A549 (cell line): ENCODE measurements around the gene CELF4. TPM values are rescaled to one million over a fixed set of nuclear protein-coding genes. Genes with fewer than 3 reads are reported as not detected.

Source experiments
- ATAC-seq, 2 experiments: fragments of 200-7000 bp in 1 of 2; fragments of >200 bp in 1 of 2; cut with Nextera tagmentation in 1 of 2; cut with Tn5 transposase in 1 of 2; 3 replicates each; pipeline versions ENCODE4 v1.8.0 to v1.9.1; 2018 to 2020; ENCODE audit warnings: mild to moderate bottlenecking in 1 of 2, moderate library complexity in 1 of 2
- CTCF ChIA-PET: fragments of 300-600 bp; sonication (Branson Sonifier 250); formaldehyde crosslinking; extraction: SDS; loops from one replicate; lab custom pipeline; 2021; ENCODE audit warnings: antibody characterized with exemption, inconsistent platforms; lab: Yijun Ruan, JAX
- POLR2A ChIA-PET: fragments of 350-600 bp; formaldehyde crosslinking; extraction: SDS; loops from one replicate; lab custom pipeline; 2021; ENCODE audit warnings: antibody characterized with exemption, inconsistent platforms; lab: Yijun Ruan, JAX
- DNase-seq, 2 experiments: peaks; one replicate each; pipeline versions ENCODE4 v3.0.0 to v3.0.0-alpha.2; 2011 to 2016; ENCODE audit warnings: low read depth in 1 of 2, low spot score in 1 of 2
- FAIRE-seq: peaks from 2 replicates; lab custom pipeline; 2011; peaks lifted over from hg19 to GRCh38; lab: Jason Lieb, UNC
- H3K27ac ChIP-seq, 2 experiments: fragments of >200 bp; sonication (Bioruptor Twin); formaldehyde crosslinking; 3 replicates each; pipeline ENCODE4 v1.5.1; 2016 to 2017
- H3K4me1 ChIP-seq: fragments of >200 bp; sonication (Bioruptor Twin); formaldehyde crosslinking; 3 replicates; pipeline ENCODE4 v1.6.1; 2016
- H3K4me2 ChIP-seq: fragments of >200 bp; sonication (Bioruptor Twin); formaldehyde crosslinking; 3 replicates; pipeline ENCODE4 v1.6.1; 2016
- H3K4me3 ChIP-seq: fragments of >200 bp; sonication (Bioruptor Twin); formaldehyde crosslinking; 3 replicates; pipeline ENCODE4 v1.5.1; 2016
- H3K9me3 ChIP-seq: fragments of >200 bp; sonication (Bioruptor Twin); formaldehyde crosslinking; 3 replicates; pipeline ENCODE4 v1.6.1; 2016
- ATOH8 ChIP-seq: fragments of 250-450 bp; sonication (Bioruptor Pico); IDR thresholded peaks from 2 replicates; pipeline ENCODE4 v1.5.0; 2020; ENCODE audit warnings: low read depth, mild to moderate bottlenecking, moderate library complexity
- BHLHE40 ChIP-seq: IDR thresholded peaks from 2 replicates; pipeline ENCODE4 v1.6.1; 2012; ENCODE audit warnings: low read depth, low read length, inconsistent platforms
- CEBPB ChIP-seq, 2 experiments: fragments of >200 bp in 1 of 2; sonication (Bioruptor Twin) in 1 of 2; formaldehyde crosslinking in 1 of 2; IDR thresholded peaks; 2 replicates each; pipeline ENCODE4 v1.6.1; 2012 to 2016
- CHD2 ChIP-seq: fragments of 150-350 bp; IDR thresholded peaks from 2 replicates; pipeline ENCODE4 v1.6.1; 2014; ENCODE audit warnings: low read length; ENCODE audit not compliant: partially characterized antibody
- ELK1 ChIP-seq: fragments of 150-350 bp; IDR thresholded peaks from 2 replicates; pipeline ENCODE4 v1.6.1; 2014; ENCODE audit warnings: low read depth, mild to moderate bottlenecking, low read length
- ESRRA ChIP-seq: fragments of 150-350 bp; IDR thresholded peaks from 2 replicates; pipeline ENCODE4 v1.6.1; 2014; ENCODE audit warnings: mild to moderate bottlenecking, low read length, borderline replicate concordance
- FOSB ChIP-seq: fragments of 250-450 bp; sonication (Bioruptor Pico); IDR thresholded peaks from 2 replicates; pipeline ENCODE4 v1.5.0; 2020; ENCODE audit warnings: mild to moderate bottlenecking, moderate library complexity
- GATA3 ChIP-seq: IDR thresholded peaks from 2 replicates; pipeline ENCODE4 v1.6.1; 2012; ENCODE audit warnings: borderline replicate concordance
- HEYL ChIP-seq: fragments of 250-450 bp; sonication (Bioruptor Pico); IDR thresholded peaks from 2 replicates; pipeline ENCODE4 v1.8.0; 2021; ENCODE audit warnings: mild to moderate bottlenecking, moderate library complexity
- HMGXB4 ChIP-seq: fragments of 250-450 bp; sonication (Bioruptor Pico); IDR thresholded peaks from 2 replicates; pipeline ENCODE4 v1.5.0; 2021; ENCODE audit warnings: mild to moderate bottlenecking, moderate library complexity, borderline replicate concordance
- JUNB ChIP-seq: fragments of >200 bp; sonication (Bioruptor Twin); formaldehyde crosslinking; IDR thresholded peaks from 2 replicates; pipeline ENCODE4 v1.6.1; 2016
- NFE2L2 ChIP-seq: fragments of 150-350 bp; conservative IDR thresholded peaks from 2 replicates; pipeline ENCODE4 v1.6.1; 2014; ENCODE audit warnings: low read length
- NPAS2 ChIP-seq: fragments of 250-450 bp; sonication (Bioruptor Pico); IDR thresholded peaks from 2 replicates; pipeline ENCODE4 v1.8.0; 2022; ENCODE audit warnings: mild to moderate bottlenecking, moderate library complexity, borderline replicate concordance
- PBX3 ChIP-seq: IDR thresholded peaks from 2 replicates; pipeline ENCODE4 v1.6.1; 2012
- POLR2A ChIP-seq: IDR thresholded peaks from 2 replicates; pipeline ENCODE4 v1.6.1; 2012; ENCODE audit warnings: mild to moderate bottlenecking, low read length
- RAD21 ChIP-seq, 2 experiments: fragments of >200 bp in 1 of 2; sonication (Bioruptor Twin) in 1 of 2; formaldehyde crosslinking in 1 of 2; IDR thresholded peaks in 1 of 2; conservative IDR thresholded peaks in 1 of 2; 2 replicates in 1 of 2; 3 replicates in 1 of 2; pipeline ENCODE4 v1.6.1; 2012 to 2018; ENCODE audit warnings: inconsistent platforms in 1 of 2
- RFX5 ChIP-seq: fragments of 450-650 bp; IDR thresholded peaks from 2 replicates; pipeline ENCODE4 v1.7.1; 2014; ENCODE audit warnings: antibody characterized with exemption, mild to moderate bottlenecking, moderate library complexity
- SMC3 ChIP-seq: fragments of >200 bp; sonication (Bioruptor Twin); formaldehyde crosslinking; IDR thresholded peaks from 3 replicates; pipeline ENCODE4 v1.6.1; 2018; ENCODE audit warnings: inconsistent platforms
- TP53 ChIP-seq: fragments of 250-450 bp; sonication (Bioruptor Pico); IDR thresholded peaks from 2 replicates; pipeline ENCODE4 v1.5.0; 2021; ENCODE audit warnings: mild to moderate bottlenecking, moderate library complexity
- ZNF302 ChIP-seq: fragments of 250-450 bp; sonication (Bioruptor Pico); IDR thresholded peaks from 2 replicates; pipeline ENCODE4 v1.9.0; 2021; ENCODE audit warnings: inconsistent platforms, mild to moderate bottlenecking, moderate library complexity
- WGBS: methylation state at CpG from one replicate; pipeline ENCODE4 v1.1.6; 2017; ENCODE audit errors: missing lambda C conversion rate; 5-methylcytosine and 5-hydroxymethylcytosine counted together
- polyA plus RNA-seq, 4 experiments: library from polyadenylated mRNA; depleted of rRNA in 3 of 4; stranded (reverse); fragments of >200 nt; fragmentation: RNase III in 1 of 4; extraction: RNeasy Plus Mini Kit Qiagen cat#74134 plus additional on column Dnase treatment in 1 of 4; gene quantifications; 2 replicates in 3 of 4; 3 replicates in 1 of 4; pipeline ENCODE4 v1.2.3, GENCODE V29; 2011 to 2017

Gene CELF4
- polyA plus RNA-seq, 2 of the 4 experiments (the other 2 are of a cell fraction), result 0.08 TPM; not detected in 1

GRCh38 chr18:37400802-37401201 is 164.8 kb downstream of the CELF4 start:
- 31% methylated on average over 4 of the region's 4 CpGs for WGBS
- no peak overlapping the region for H3K4me3 ChIP-seq
- no peak for ATAC-seq
- DNase-seq, result no peak
- TF ChIP-seq CHD2 (no peak), ELK1 (no peak), TP53 (CRISPR knock-in tag) (no peak), ATOH8 (CRISPR knock-in tag) (no peak), NFE2L2 (no peak), RAD21 (conservative IDR thresholded peaks at IDR 0.05 in 1 of 2, IDR thresholded peaks at IDR 0.05 in 1 of 2) (no peak), NPAS2 (CRISPR knock-in tag) (no peak), JUNB (no peak), BHLHE40 (no peak), FOSB (CRISPR knock-in tag) (no peak), HMGXB4 (no peak), HEYL (no peak)
- TF ChIP-seq, all 56 proteins: peak for 0
- H3K4me1 ChIP-seq, result no peaks in the 10 kb centered on the region
- no peak overlapping the region for H3K27ac ChIP-seq
- no peak overlapping the region for H3K4me2 ChIP-seq
- ChIA-PET POLR2A (no interaction called here), CTCF (interaction anchor here (1.1 to 1.7 kb wide), 2 partner anchors 17 to 84 kb away, joined by 3 read pairs; no protein-coding TSS in a partner anchor)
- no peaks in the 10 kb centered on the region for H3K9me3 ChIP-seq
- FAIRE-seq, result no peak

GRCh38 chr18:37398248-37398920 is 167.2 kb downstream of the CELF4 start:
- Histone ChIP-seq H3K27ac (no peak overlapping the region), H3K4me3 (no peak overlapping the region), H3K9me3 (no peaks in the 10 kb centered on the region), H3K4me1 (no peaks in the 10 kb centered on the region), H3K4me2 (no peak overlapping the region)
- no peak for TF ChIP-seq GATA3
- TF ChIP-seq ZNF302 (CRISPR knock-in tag), result no peak
- no peak for TF ChIP-seq SMC3
- no peak for TF ChIP-seq CEBPB (IDR thresholded peaks at IDR 0.05)
- TF ChIP-seq JUNB, result no peak
- TF ChIP-seq TP53 (CRISPR knock-in tag), result no peak
- TF ChIP-seq POLR2A, result no peak
- TF ChIP-seq NPAS2 (CRISPR knock-in tag), result no peak
- no peak for TF ChIP-seq RFX5
- TF ChIP-seq ESRRA, result no peak
- TF ChIP-seq PBX3, result no peak
- ChIA-PET CTCF (interaction anchor here (1.5 kb wide), 1 partner anchor 10 kb away, joined by 3 read pairs; no protein-coding TSS in a partner anchor), POLR2A (no interaction called here)
- no peak for DNase-seq
- FAIRE-seq, result no peak
- WGBS, result 38% methylated on average over 8 of the region's 14 CpGs
- ATAC-seq, result no peak
